Measurements from ENCODE around the gene LORICRIN.

- TF ChIP-seq CTCF (IDR thresholded peaks at IDR 0.05; ENCODE audit: poor library complexity) (no peak), EZH2phosphoT487 (IDR thresholded peaks at IDR 0.05; ENCODE audit: low read depth, severe bottlenecking, unreplicated experiment) (no peak)
These were observed 38.7 kb upstream of the LORICRIN start for GRCh38 chr1:153220606-153221303.

Data from hepatocyte (in vitro differentiated cells).